Sigmoid colon (tissue), 7 donors: ENCODE data around the gene ARHGAP11A. TPM values are rescaled to one million over a fixed set of nuclear protein-coding genes. Genes with fewer than 3 reads are reported as not detected.

Source experiments
- DNase-seq: peaks from one replicate; pipeline ENCODE4 v3.0.0-alpha.2; 2019
- H3K27ac ChIP-seq, 4 donors: fragments of 200-600 bp; sonication (generic); one replicate each; pipeline ENCODE4 v1.5.1; 2016 to 2019; ENCODE audit warnings: mild to moderate bottlenecking in 1 of 4
- H3K27me3 ChIP-seq, 3 donors: fragments of 200-600 bp; sonication (generic); one replicate each; pipeline ENCODE4 v1.5.1; 2019; ENCODE audit warnings: mild to moderate bottlenecking in 1 of 3
- H3K36me3 ChIP-seq, 4 donors: fragments of 200-600 bp; sonication (generic); one replicate each; pipeline ENCODE4 v1.5.1; 2016 to 2019
- H3K4me1 ChIP-seq, 4 donors: fragments of 200-600 bp; sonication (generic); one replicate each; pipeline ENCODE4 v1.5.1; 2017 to 2019
- H3K4me3 ChIP-seq, 4 donors: fragments of 200-600 bp; sonication (generic); one replicate each; pipeline ENCODE4 v1.5.1; 2017 to 2019; ENCODE audit warnings: mild to moderate bottlenecking in 2 of 4, moderate library complexity in 1 of 4
- H3K9me3 ChIP-seq, 4 donors: fragments of 200-600 bp in 3 of 4; sonication (generic) in 3 of 4; one replicate each; pipeline versions ENCODE4 v1.5.1 to v1.6.1; 2013 to 2019
- CTCF ChIP-seq, 4 experiments: fragments of 450-650 bp in 3 of 4; fragments of 200-600 bp in 1 of 4; IDR thresholded peaks; one replicate each; pipeline ENCODE4 v1.5.1; 2016 to 2019; ENCODE audit warnings: antibody characterized with exemption in 4 of 4, mild to moderate bottlenecking in 3 of 4, moderate library complexity in 2 of 4
- EP300 ChIP-seq, 4 donors: sonication (generic); formaldehyde crosslinking; IDR thresholded peaks; one replicate each; pipeline ENCODE4 v1.6.1; 2017; ENCODE audit warnings: antibody characterized with exemption in 4 of 4
- POLR2A ChIP-seq, 2 donors: fragments of 450-650 bp; IDR thresholded peaks; one replicate each; pipeline ENCODE4 v1.6.1; 2016; ENCODE audit warnings: antibody characterized with exemption in 2 of 2, mild to moderate bottlenecking in 2 of 2, moderate library complexity in 2 of 2
- POLR2AphosphoS5 ChIP-seq, 4 donors: sonication (generic); formaldehyde crosslinking; IDR thresholded peaks; one replicate each; pipeline ENCODE4 v1.6.1; 2017; ENCODE audit warnings: antibody characterized with exemption in 4 of 4
- WGBS, 2 donors: extraction: QIAGEN DNeasy Blood & Tissue Kit; methylation state at CpG; one replicate each; pipeline ENCODE4 v1.1.7; 2013; 5-methylcytosine and 5-hydroxymethylcytosine counted together
- intact Hi-C: fragments of 100-400 bp; cut with DNase I; formaldehyde crosslinking; loops from one replicate; pipeline ENCODE4 v1.15.1; 2023
- polyA plus RNA-seq, 3 donors: library from polyadenylated mRNA; stranded (reverse); fragments of 200-250 nt; gene quantifications; one replicate each; pipeline ENCODE4 v1.2.3, GENCODE V29; 2013
- total RNA-seq, 4 donors: library from RNA; depleted of rRNA; stranded (reverse); fragments of >200 nt; gene quantifications; one replicate each; pipeline ENCODE4 v1.1.0, GENCODE V29; 2016
- donor health status: healthy with polysubstance abuse.
- donor health status: Bipolar disorder and iron deficiency.
- donor health status: healthy.

Gene ARHGAP11A
- total and polyA plus RNA-seq, 7 donors, result 0.99 to 12.3 (median 3.5) TPM

- Histone ChIP-seq H3K36me3 (no peaks in the 10 kb centered on the region), H3K27ac (no peak overlapping the region), H3K4me3 (no peak overlapping the region), H3K9me3 (no peaks in the 10 kb centered on the region), H3K4me1 (no peaks in the 10 kb centered on the region), H3K27me3 (peaks cover 0 to 32% (median 0%) of the 10 kb centered on the region in 3 donors)
- WGBS, 2 donors, result 31 to 67% methylated on average over 5 of the region's 5 CpGs
- DNase-seq, result no peak
- TF ChIP-seq EP300 (IDR thresholded peaks at IDR 0.05) (no peak), POLR2A (IDR thresholded peaks at IDR 0.05) (no peak), CTCF (IDR thresholded peaks at IDR 0.05) (no peak), POLR2AphosphoS5 (IDR thresholded peaks at IDR 0.05) (no peak)
- intact Hi-C loops, result no loop called here
Observed at GRCh38 chr15:32642667-32643435, 27.5 kb downstream of the ARHGAP11A start.

- H3K27ac ChIP-seq, result no peak overlapping the region
- no peak for TF ChIP-seq CTCF (IDR thresholded peaks at IDR 0.05)
- no peak for TF ChIP-seq POLR2AphosphoS5 (IDR thresholded peaks at IDR 0.05)
- TF ChIP-seq EP300 (IDR thresholded peaks at IDR 0.05), result no peak
- TF ChIP-seq POLR2A (IDR thresholded peaks at IDR 0.05), result no peak
- H3K36me3 ChIP-seq, result no peaks in the 10 kb centered on the region
- H3K27me3 ChIP-seq, result peaks cover 0 to 32% (median 0%) of the 10 kb centered on the region in 3 donors
- no peaks in the 10 kb centered on the region for H3K9me3 ChIP-seq
- no peaks in the 10 kb centered on the region for H3K4me1 ChIP-seq
- WGBS, 2 donors, result 95 to 97% methylated on average over 1 of the region's 1 CpG
- intact Hi-C loops, result no loop called here
- no peak for DNase-seq
- H3K4me3 ChIP-seq, result no peak overlapping the region
Observed at GRCh38 chr15:32643907-32644445, 28.7 kb downstream of the ARHGAP11A start.

- Histone ChIP-seq H3K27me3 (peaks cover 0 to 24% (median 0%) of the 10 kb centered on the region in 3 donors), H3K4me1 (no peaks in the 10 kb centered on the region), H3K4me3 (no peak overlapping the region), H3K9me3 (no peaks in the 10 kb centered on the region), H3K36me3 (no peaks in the 10 kb centered on the region), H3K27ac (no peak overlapping the region)
- no peak for TF ChIP-seq POLR2AphosphoS5 (IDR thresholded peaks at IDR 0.05)
- TF ChIP-seq EP300 (IDR thresholded peaks at IDR 0.05), result no peak
- no peak for TF ChIP-seq POLR2A (IDR thresholded peaks at IDR 0.05)
- TF ChIP-seq CTCF (IDR thresholded peaks at IDR 0.05), result no peak
- intact Hi-C loops, result no loop called here
- 47 to 64% methylated on average over 5 of the region's 5 CpGs for WGBS, 2 donors
- no peak for DNase-seq
Observed at GRCh38 chr15:32646291-32646690, 31.0 kb downstream of the ARHGAP11A start.

GRCh38 chr15:32649342-32649741 is 34.0 kb downstream of the ARHGAP11A start:
- DNase-seq, result no peak
- TF ChIP-seq EP300 (IDR thresholded peaks at IDR 0.05) (no peak), POLR2AphosphoS5 (IDR thresholded peaks at IDR 0.05) (no peak), CTCF (IDR thresholded peaks at IDR 0.05) (no peak)
- H3K4me3 ChIP-seq, result no peak overlapping the region
- no peaks in the 10 kb centered on the region for H3K36me3 ChIP-seq
- no peak overlapping the region for H3K27ac ChIP-seq
- WGBS, 2 donors, result 59 to 79% methylated on average over 5 of the region's 5 CpGs
- no peaks in the 10 kb centered on the region for H3K4me1 ChIP-seq
- intact Hi-C loops, result no loop called here
- H3K27me3 ChIP-seq, result no peaks in the 10 kb centered on the region
- H3K9me3 ChIP-seq, result no peaks in the 10 kb centered on the region
